Testis (tissue), 2 donors: Measurements from ENCODE around the gene DLX2.

ENCODE experiments used
- POLR2A ChIP-seq: fragments of 450-650 bp; IDR thresholded peaks from one replicate; pipeline ENCODE4 v1.6.1; 2017; ENCODE audit warnings: antibody characterized with exemption, mild to moderate bottlenecking, moderate library complexity
- TF ChIP-seq, protein P1 (sequence below), 3 experiments: fragments of 450-650 bp in 2 of 3; fragments of 200-600 bp in 1 of 3; sonication (generic) in 1 of 3; IDR thresholded peaks; one replicate each; pipeline ENCODE4 v1.5.1; 2016 to 2019; ENCODE audit warnings: antibody characterized with exemption in 3 of 3, mild to moderate bottlenecking in 2 of 3, moderate library complexity in 1 of 3

DNA sequence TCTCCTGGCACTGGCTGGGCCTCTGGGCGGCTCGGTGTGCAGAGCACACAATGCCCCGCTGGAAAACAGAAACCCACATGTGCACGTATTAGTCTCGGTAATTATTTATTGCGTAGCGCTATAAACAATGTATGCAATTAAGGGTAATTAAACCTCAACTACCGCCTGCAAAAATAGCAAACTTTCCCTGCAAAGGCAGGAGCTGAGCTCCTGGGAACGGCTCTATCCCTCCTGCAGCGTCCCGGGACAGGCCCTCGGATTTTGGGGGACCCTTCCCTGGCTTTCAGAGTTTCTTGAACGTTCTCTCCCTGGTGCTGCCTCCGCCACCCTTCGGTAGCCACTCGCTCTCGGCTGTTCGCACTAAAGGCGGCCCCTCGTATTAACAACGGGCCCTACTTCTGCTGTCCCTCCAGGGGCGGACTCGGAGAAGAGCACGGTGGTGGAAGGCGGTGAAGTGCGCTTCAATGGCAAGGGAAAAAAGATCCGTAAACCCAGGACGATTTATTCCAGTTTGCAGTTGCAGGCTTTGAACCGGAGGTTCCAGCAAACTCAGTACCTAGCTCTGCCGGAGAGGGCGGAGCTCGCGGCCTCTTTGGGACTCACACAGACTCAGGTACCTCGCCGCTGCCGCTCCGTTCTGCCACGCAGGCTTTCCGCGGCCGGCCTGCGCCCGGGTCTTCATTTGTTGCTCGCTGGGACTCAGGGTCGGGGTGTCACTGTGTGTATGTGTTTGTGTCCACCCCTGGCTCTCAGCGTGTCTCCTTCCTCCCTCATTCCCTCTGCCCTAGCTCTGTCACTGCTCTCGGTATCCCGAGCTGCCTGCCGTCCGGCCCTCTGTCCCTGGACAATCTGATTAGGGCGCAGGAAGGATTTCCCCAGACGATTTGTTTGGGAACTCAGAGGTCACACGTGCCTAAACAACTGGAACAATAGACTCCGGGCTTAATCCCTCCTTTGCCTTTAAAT lies 16.2 kb downstream of the DLX2 start:
- no peak for TF ChIP-seq POLR2A
- TF ChIP-seq, protein P1, sequence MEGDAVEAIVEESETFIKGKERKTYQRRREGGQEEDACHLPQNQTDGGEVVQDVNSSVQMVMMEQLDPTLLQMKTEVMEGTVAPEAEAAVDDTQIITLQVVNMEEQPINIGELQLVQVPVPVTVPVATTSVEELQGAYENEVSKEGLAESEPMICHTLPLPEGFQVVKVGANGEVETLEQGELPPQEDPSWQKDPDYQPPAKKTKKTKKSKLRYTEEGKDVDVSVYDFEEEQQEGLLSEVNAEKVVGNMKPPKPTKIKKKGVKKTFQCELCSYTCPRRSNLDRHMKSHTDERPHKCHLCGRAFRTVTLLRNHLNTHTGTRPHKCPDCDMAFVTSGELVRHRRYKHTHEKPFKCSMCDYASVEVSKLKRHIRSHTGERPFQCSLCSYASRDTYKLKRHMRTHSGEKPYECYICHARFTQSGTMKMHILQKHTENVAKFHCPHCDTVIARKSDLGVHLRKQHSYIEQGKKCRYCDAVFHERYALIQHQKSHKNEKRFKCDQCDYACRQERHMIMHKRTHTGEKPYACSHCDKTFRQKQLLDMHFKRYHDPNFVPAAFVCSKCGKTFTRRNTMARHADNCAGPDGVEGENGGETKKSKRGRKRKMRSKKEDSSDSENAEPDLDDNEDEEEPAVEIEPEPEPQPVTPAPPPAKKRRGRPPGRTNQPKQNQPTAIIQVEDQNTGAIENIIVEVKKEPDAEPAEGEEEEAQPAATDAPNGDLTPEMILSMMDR (IDR thresholded peaks at IDR 0.05), result no peak
